Measurements from ENCODE around the gene RXFP3.

DNA sequence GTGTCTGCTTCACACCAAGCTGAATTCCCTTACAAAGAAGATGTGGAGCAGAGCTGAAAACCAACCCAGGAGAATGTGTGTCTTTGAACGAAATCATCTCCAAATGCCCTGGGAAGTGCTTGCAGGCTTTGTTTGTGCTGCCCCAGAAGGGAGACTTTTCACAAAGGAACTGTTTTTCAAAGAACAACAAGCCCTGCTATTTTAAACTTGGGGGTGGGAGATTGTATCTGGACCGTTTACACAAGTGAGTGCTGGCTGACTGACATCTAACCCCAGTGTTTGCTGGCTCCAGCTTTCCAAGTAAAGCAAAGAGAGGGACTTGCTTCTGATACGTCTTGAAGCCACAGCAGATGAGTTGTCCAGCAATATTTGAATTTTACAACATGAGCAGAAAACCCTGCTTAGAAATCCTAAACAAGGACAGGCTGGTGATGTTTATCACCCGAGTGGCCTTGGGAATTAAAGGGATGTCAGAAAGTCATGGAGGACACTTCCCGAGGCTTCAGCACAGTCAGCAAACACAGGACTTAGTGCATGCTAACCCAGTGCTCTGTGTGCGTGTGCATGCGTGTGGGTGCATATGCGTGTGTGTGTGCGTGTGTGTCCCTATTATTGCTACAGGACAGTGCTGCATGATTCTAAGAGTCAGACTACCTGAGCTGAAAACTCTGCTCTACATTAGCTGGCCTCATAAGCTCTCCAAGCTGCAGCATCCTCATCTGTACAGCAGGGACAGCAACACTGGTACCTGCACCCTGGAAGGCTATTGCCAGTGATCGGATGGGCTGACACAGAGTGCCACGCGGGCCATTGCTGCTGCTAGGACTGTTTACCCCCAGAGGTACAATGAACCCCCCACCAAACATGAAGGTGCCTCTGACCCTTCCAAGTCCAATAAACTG is 45.8 kb upstream of the RXFP3 start:
- TF ChIP-seq, protein P1, sequence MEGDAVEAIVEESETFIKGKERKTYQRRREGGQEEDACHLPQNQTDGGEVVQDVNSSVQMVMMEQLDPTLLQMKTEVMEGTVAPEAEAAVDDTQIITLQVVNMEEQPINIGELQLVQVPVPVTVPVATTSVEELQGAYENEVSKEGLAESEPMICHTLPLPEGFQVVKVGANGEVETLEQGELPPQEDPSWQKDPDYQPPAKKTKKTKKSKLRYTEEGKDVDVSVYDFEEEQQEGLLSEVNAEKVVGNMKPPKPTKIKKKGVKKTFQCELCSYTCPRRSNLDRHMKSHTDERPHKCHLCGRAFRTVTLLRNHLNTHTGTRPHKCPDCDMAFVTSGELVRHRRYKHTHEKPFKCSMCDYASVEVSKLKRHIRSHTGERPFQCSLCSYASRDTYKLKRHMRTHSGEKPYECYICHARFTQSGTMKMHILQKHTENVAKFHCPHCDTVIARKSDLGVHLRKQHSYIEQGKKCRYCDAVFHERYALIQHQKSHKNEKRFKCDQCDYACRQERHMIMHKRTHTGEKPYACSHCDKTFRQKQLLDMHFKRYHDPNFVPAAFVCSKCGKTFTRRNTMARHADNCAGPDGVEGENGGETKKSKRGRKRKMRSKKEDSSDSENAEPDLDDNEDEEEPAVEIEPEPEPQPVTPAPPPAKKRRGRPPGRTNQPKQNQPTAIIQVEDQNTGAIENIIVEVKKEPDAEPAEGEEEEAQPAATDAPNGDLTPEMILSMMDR (conservative IDR thresholded peaks at IDR 0.05; ENCODE audit: low read depth, low read length), result no peak
- TF ChIP-seq EZH2 (IDR thresholded peaks at IDR 0.05; ENCODE audit: borderline replicate concordance, low read depth, low read length, poor library complexity, severe bottlenecking), result no peak

All from A673 (cell line).